ENCODE results near the gene GTF2E1.

GTF2E1 gene

DNA sequence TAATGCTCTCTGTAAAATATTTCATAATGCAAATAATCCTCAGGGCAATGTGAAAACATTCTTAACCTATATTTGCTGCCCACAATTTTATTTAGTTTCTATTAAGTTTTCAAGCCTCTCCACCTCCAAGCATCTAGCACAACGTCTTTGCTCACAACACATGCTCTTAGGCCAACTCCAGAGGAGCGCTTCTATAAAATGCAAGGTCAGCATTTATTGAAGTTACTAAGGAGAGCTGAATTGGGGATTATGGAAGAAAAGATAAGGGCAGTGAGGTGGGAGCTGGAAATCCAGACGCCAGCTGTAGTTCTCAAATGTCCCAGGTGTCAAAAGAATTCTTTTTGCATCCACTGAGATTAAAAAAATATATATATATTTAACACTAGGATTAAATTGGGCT lies 1.2 kb upstream of the GTF2E1 start:
- Histone ChIP-seq H3K36me3 (replicated peaks) (peaks cover 3% of the 10 kb centered on the region), H3K27ac (no peak overlapping the region), H3K27me3 (replicated peaks) (no peaks in the 10 kb centered on the region), H3K4me3 (ENCODE audit: low read depth, low read length) (peak overlapping the region; percentile 93)
- in situ Hi-C loops (cut with HindIII; ENCODE audit: low pct_ligation_motif_present, low sequenced_read_pairs) = no loop called here
- TF ChIP-seq, protein P1, sequence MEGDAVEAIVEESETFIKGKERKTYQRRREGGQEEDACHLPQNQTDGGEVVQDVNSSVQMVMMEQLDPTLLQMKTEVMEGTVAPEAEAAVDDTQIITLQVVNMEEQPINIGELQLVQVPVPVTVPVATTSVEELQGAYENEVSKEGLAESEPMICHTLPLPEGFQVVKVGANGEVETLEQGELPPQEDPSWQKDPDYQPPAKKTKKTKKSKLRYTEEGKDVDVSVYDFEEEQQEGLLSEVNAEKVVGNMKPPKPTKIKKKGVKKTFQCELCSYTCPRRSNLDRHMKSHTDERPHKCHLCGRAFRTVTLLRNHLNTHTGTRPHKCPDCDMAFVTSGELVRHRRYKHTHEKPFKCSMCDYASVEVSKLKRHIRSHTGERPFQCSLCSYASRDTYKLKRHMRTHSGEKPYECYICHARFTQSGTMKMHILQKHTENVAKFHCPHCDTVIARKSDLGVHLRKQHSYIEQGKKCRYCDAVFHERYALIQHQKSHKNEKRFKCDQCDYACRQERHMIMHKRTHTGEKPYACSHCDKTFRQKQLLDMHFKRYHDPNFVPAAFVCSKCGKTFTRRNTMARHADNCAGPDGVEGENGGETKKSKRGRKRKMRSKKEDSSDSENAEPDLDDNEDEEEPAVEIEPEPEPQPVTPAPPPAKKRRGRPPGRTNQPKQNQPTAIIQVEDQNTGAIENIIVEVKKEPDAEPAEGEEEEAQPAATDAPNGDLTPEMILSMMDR (IDR thresholded peaks at IDR 0.05; ENCODE audit: low read depth, low read length, missing control alignments) = no peak
- no peak for DNase-seq

DNA sequence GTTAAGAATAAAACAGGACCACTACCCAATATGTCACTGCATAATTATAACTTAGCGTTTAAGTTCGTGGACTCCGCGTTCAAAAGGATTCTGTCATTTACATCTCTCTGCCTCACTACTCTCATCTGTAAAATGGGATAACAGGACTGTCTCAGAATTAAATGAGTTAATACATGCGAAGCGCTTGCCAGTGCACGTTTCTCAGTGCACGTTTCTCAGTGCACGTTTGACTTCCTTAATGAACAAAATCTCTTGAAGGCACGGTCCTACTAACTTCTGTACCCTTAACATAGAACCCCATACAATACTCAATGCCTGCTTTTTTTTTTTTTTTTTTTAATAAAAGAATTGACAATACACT lies 727 bp upstream of the GTF2E1 start:
- TF ChIP-seq, protein P1 (IDR thresholded peaks at IDR 0.05; ENCODE audit: low read depth, low read length, missing control alignments) = no peak
- in situ Hi-C loops (cut with HindIII; ENCODE audit: low pct_ligation_motif_present, low sequenced_read_pairs) = no loop called here
- Histone ChIP-seq H3K27ac (peak overlapping the region; percentile 98), H3K4me3 (ENCODE audit: low read depth, low read length) (peak overlapping the region; percentile 93), H3K27me3 (replicated peaks) (no peaks in the 10 kb centered on the region), H3K36me3 (replicated peaks) (peaks cover 3% of the 10 kb centered on the region)
- DNase-seq = no peak

DNA sequence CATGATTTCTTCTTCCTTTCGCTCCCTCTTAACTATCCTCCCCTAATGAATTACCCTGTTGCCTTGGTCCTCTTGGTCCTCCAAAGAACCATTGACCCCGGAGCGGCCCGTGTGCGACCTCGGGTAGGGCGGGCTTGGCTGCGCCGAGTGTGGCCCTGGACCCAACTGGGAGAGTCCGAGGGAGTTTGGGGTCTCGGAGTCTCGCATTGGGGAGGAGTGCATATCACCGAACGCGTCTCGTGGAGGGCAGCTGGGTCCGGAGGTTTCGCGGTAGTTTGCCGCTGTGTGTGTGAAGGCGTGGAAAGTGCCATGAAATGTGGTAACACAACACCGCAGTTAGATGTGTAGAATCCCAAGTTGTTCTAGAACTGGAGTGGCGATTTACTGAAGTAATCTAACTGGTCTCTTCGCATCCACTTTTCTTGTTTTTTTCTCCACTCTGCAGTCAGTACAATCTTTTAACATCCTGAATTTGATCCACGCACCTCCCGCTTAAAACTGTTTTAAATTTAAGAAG lies 363 bp downstream of the GTF2E1 start:
- Histone ChIP-seq H3K27me3 (replicated peaks) (no peaks in the 10 kb centered on the region), H3K27ac (peak overlapping the region; percentile 98), H3K4me3 (ENCODE audit: low read depth, low read length) (peak overlapping the region; percentile 93), H3K36me3 (replicated peaks) (no peaks in the 10 kb centered on the region)
- DNase-seq = peak; percentile 18
- TF ChIP-seq, protein P1 (IDR thresholded peaks at IDR 0.05; ENCODE audit: low read depth, low read length, missing control alignments) = no peak
- in situ Hi-C loops (cut with HindIII; ENCODE audit: low pct_ligation_motif_present, low sequenced_read_pairs) = no loop called here

DNA sequence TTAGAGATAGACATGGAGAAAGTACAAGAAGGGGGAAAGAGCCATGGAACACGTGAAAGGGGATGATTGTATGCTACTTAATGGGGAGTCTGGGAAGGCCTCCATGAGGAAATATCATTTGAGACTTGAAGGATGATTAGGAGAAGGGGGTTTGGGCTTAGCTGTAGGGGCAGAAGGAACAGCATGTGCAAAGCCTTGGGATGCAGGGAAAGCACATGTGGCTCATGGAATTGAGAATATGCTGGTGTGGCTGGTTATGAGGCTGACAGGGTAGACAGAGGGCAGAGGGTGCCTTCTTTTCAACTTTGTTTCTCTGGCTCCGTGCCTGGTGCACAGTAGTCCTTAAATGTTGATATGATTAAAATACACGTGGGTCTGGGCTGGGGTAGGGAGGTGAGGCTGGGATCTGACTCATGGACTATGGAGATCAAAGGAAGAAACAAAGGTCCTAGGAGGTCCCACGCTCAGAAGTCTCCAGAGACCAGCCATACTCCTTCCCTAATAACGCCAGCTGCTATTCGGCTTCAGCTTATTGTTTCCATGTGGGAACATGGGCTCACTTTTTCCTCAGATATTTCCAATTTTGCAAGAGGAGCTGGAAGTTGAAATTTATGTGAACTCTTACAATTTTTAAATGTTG lies 1.1 kb downstream of the GTF2E1 start:
- peak overlapping the region; percentile 93 for H3K4me3 ChIP-seq (ENCODE audit: low read depth, low read length)
- no peak for DNase-seq
- in situ Hi-C loops (cut with HindIII; ENCODE audit: low pct_ligation_motif_present, low sequenced_read_pairs) = no loop called here
- H3K36me3 ChIP-seq (replicated peaks) = no peaks in the 10 kb centered on the region
- H3K27me3 ChIP-seq (replicated peaks) = no peaks in the 10 kb centered on the region
- TF ChIP-seq, protein P1 (IDR thresholded peaks at IDR 0.05; ENCODE audit: low read depth, low read length, missing control alignments) = no peak
- no peak overlapping the region for H3K27ac ChIP-seq

- Histone ChIP-seq H3K36me3 (replicated peaks) (no peaks in the 10 kb centered on the region), H3K27ac (no peak overlapping the region), H3K27me3 (replicated peaks) (no peaks in the 10 kb centered on the region), H3K4me3 (ENCODE audit: low read depth, low read length) (no peak overlapping the region)
- TF ChIP-seq, protein P1 (IDR thresholded peaks at IDR 0.05; ENCODE audit: low read depth, low read length, missing control alignments) = no peak
- in situ Hi-C loops (cut with HindIII; ENCODE audit: low pct_ligation_motif_present, low sequenced_read_pairs) = no loop called here
- DNase-seq = no peak
Observed at GRCh38 chr3:120745466-120745865, 2.9 kb downstream of the GTF2E1 start.

- in situ Hi-C loops (cut with HindIII; ENCODE audit: low pct_ligation_motif_present, low sequenced_read_pairs) = no loop called here
- TF ChIP-seq, protein P1 (IDR thresholded peaks at IDR 0.05; ENCODE audit: low read depth, low read length, missing control alignments) = no peak
- Histone ChIP-seq H3K27ac (no peak overlapping the region), H3K27me3 (replicated peaks) (no peaks in the 10 kb centered on the region), H3K36me3 (replicated peaks) (no peaks in the 10 kb centered on the region), H3K4me3 (ENCODE audit: low read depth, low read length) (no peak overlapping the region)
- DNase-seq = no peak
Observed at GRCh38 chr3:120749843-120750242, 7.3 kb downstream of the GTF2E1 start.
